Stimulated activated naive CD8-positive, alpha-beta T cell treated with anti-CD3 and anti-CD28 coated beads, Interleukin-15, amount 100 ng/mL, for 72 hours (primary cell): Measurements from ENCODE around the gene FANCM.
A peak's percentile ranks its signal among the peaks of the same experiment; 100 is the strongest.

Experiments used
- ATAC-seq: fragments of 150-1000 bp; cut with Tn5 transposase; 2 replicates; pipeline ENCODE4 v1.10.0; 2021; ENCODE audit warnings: mild to moderate bottlenecking, moderate library complexity
- DNase-seq, 2 donors: peaks; one replicate each; pipeline ENCODE4 v3.0.0; 2021 to 2022
- H3K27ac Mint-ChIP-seq, 2 donors: one replicate each; pipeline ENCODE4 v1.8.0; 2022; ENCODE audit warnings: mild to moderate bottlenecking in 2 of 2, mixed read lengths in 2 of 2, moderate library complexity in 2 of 2
- H3K27me3 Mint-ChIP-seq: one replicate; pipeline ENCODE4 v1.8.0; 2022; ENCODE audit warnings: mixed read lengths
- H3K4me1 Mint-ChIP-seq: one replicate; pipeline ENCODE4 v1.8.0; 2022; ENCODE audit warnings: mild to moderate bottlenecking, mixed read lengths
- H3K4me3 Mint-ChIP-seq, 2 donors: one replicate each; pipeline ENCODE4 v1.8.0; 2022; ENCODE audit warnings: mild to moderate bottlenecking in 2 of 2, mixed read lengths in 2 of 2, moderate library complexity in 1 of 2
- H3K9me3 Mint-ChIP-seq, 2 donors: one replicate each; pipeline ENCODE4 v1.8.0; 2022; ENCODE audit warnings: mixed read lengths in 2 of 2

Gene FANCM

DNA sequence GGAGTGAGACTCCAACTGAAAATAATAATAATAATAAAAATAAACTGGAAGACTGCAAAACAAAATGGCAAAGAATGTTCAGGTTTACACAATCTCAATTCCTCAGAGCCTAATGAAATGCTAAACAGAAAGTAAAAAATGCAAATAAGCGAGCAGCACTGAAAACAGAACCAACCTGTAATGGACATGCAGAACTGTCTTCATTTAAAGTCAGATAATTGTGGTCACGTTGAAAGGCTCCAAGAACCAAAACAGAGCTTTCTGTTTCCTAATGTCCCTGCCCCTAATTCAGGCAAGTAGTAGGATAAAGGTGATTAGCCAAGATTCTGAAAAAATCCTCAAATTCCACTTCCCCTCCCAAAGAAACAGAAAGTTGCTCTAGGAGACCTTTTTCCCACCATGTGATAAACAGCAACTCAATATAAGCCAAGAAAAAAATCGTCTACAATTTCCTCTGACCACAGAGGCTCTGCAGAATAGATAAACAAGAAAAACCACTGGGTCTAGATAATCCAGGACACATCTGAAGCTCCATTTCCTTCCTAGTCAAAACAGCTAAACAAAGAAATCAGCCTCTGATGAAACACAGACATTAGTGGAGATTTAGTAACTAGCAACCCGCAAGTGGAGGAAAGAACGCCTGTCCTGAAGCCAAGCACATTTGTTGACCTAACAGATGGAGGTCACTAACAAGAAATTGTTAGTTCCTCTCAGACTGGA, 114.3 kb downstream of the FANCM start:
- no peak overlapping the region for H3K27ac Mint-ChIP-seq

More for the DNA sequence above, 114.3 kb downstream of the FANCM start:
- DNase-seq (no peak), ATAC-seq (no peak)
- H3K27me3 Mint-ChIP-seq = no peaks in the 10 kb centered on the region
- peaks cover 16% of the 10 kb centered on the region for H3K4me1 Mint-ChIP-seq
- H3K9me3 Mint-ChIP-seq = peaks cover 0 to 3% of the 10 kb centered on the region in 2 donors
- peak overlapping the region; percentile 55 to 61 for H3K4me3 Mint-ChIP-seq
